GM12892 (cell line): Measurements from ENCODE around the gene ST6GAL1.

Source experiments
- POLR2A ChIP-seq: IDR thresholded peaks from 2 replicates; pipeline ENCODE4 v1.6.1; 2011; ENCODE audit warnings: low read depth, low read length, control low read depth
- TAF1 ChIP-seq: IDR thresholded peaks from 2 replicates; pipeline ENCODE4 v1.6.1; 2011; ENCODE audit warnings: low read depth, mild to moderate bottlenecking, control low read depth, low read length, borderline replicate concordance

GRCh38 chr3:186997061-186997460 lies 66.7 kb downstream of the ST6GAL1 start:
- 0 out of 2 replicates have a peak, but pooled peaks have one; percentile 2 for TF ChIP-seq POLR2A
- no peak for TF ChIP-seq TAF1
